GM18499 (cell line): Measurements from ENCODE around the gene BASP1.
"Not testable (repeated sequence)": the region's sequence is repeated elsewhere in the genome, so short reads cannot be mapped to it uniquely, and the experiment has no call there.

ENCODE experiments used
- ATAC-seq: cut with Tn5 transposase; IDR thresholded peaks from one replicate; pipeline ENCODE4 v1.9.1; 2021; ENCODE audit warnings: moderate number of reproducible peaks; ENCODE audit not compliant: insufficient read depth, unreplicated experiment

The BASP1 gene

DNA sequence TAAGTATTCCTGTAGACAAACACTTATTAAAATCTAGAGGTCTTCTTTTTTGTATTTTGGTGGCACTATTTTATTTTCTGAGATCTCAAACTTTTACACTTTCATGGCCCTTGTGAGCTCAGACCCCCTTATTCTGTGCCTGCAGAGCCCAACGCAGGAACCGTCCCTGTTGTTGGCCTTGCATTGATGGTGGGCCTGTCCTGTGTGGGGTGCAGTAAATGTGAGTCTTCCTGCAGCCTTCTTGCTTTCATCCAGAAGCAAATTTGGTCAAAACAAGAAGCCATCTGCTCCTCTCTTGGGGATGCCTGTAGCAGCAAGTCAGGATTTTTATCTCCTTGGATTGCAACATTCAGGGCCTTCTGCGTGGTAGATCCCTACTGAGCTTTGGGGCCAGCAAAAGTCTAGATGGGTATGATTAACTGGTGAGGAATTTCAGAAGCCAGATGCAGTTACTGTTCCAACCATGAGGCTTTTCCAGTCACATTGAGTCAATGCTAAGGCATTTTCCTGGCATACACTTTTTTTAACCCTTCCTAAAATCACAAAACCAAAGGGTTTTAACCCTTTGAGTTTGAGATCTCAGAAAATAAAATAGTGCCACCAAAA, 31.7 kb downstream of the BASP1 start:
- ATAC-seq = no peak

DNA sequence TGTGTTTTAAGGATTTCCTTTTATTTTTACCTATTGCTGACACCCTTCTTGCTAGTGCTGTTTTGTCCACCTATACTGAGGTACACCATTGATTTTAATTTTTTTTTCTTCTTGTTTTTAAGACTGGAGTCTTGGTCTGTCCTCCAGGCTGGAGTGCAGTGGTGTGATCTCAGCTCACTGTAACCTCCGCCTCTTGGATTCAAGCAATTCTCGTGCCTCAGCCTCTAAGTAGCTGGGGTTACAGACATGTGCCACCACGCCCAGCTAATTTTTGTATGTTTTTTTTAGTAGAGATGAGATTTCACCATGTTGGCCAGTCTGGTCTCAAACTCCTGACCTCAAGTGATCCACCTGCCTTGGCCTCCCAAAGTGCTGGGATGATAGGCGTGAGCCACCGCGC, 32.4 kb downstream of the BASP1 start:
- ATAC-seq = not testable (repeated sequence)

DNA sequence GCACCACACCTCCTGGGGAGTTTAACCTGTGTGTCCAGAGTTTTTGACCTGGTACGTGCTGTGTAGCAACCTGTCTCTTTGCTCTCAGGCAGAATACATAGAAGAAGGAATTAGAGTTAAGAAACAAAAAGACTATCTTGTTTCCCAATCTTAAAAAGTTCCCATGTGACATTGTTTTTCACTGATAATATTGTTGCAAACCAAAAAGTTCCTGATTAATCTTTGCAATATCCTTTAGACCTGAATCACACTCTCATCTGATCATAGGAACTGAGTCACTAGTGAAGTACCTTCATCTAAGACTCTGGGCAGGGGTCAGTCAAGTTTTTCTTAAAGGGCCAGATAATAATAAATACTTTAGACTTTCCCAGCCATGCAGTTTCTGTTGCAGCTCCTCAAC, 35.1 kb downstream of the BASP1 start:
- ATAC-seq = no peak

GRCh38 chr5:17255471-17256021, 38.1 kb downstream of the BASP1 start:
- peak; percentile 43 for ATAC-seq

GRCh38 chr5:17256171-17256570, 38.7 kb downstream of the BASP1 start:
- no peak for ATAC-seq

DNA sequence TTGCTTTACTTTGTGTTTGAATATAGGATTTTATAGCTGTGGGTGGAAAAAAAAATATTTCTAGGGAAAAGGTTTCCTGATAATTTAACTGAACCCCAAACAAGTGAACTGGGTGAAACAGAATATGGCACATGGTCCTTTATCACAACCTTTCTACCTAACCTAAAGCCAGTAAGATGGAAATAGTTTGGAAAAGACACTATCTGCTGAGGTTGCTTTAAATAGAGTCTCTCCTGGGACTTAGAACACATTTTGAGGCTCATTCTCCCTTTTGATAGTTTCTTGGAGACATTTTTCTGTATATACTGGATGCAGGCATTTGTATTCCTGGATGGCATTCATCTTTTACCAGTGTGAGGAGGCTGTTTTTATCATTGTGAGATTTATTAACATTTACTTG, 39.4 kb downstream of the BASP1 start:
- no peak for ATAC-seq

DNA sequence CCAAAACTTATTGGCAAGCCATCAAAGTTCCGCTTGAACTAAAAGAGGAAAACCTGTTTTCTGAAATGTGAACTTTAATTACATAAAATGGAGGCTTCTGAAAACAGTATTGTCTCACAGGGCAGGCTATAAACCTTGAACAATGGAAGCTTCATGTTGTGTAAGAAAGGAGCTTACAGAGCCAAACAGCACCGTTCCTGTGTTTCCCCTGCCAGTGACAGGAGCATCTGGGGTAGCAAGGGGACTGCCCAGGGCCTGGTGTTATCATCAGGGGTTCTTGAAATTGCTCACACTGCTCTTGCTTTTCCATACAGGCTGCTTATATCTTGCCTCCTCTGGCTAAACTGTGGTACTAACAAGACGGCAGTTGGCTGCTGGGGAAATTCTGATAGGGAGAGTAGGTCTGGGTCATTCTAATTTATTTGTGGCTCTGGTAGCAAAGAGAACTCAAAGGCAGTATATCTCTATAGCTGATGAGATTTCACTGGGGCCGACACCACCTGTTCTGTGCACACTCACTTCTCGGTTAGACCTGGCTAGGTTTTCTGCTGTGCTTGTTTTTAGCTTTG, 40.4 kb downstream of the BASP1 start:
- ATAC-seq = peak; percentile 61

- ATAC-seq = no peak
Measured at GRCh38 chr5:17258431-17258830, 41.0 kb downstream of the BASP1 start.

DNA sequence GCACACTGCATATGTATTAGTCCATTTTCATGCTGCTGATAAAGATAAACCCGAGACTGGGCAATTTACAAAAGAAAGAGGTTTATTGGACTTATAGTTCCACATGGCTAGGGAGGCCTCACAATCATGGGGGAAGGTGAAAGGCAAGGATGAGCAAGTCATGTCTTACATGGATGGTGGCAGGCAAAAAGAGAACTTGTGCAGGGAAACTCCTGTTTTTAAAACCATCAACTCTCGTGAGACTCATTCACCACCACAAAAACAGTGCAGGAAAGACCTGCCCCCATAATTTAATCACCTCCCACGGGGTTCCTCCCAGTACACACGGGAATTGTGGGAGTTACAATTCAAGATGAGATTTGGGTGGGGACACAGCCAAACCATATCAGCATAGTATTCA, 41.6 kb downstream of the BASP1 start:
- ATAC-seq = not testable (repeated sequence)

DNA sequence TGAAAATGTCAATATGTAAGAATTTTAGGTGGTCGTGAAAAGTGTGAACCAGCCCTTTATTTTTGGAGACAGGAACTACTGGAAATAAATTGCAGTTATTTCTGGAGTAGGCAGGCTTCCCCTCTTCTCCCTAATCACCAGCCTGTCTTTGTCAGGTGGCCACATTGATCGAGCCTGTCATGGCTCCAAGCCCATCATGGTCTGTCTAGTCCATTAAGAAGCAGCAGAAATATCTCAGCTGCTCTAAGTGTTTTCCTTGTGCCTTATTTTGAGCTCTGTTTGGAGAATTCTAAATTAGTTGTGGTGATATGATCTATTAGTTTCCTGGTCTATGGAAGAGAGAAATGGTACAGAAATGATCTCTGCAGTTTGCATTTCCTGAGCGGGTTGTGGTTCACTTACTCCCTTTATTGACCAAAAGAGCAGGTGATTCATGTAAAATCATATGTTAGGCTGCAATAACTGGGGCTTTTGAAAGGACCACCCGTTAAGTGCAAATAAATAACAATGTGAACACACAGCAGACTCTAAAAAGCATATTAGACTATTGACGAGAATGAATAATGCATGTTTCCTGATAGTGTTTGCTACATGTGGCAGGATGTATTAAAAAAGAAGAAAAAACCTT, 42.3 kb downstream of the BASP1 start:
- no peak for ATAC-seq

- ATAC-seq = no peak
Measured at GRCh38 chr5:17260549-17260948, 43.1 kb downstream of the BASP1 start.

DNA sequence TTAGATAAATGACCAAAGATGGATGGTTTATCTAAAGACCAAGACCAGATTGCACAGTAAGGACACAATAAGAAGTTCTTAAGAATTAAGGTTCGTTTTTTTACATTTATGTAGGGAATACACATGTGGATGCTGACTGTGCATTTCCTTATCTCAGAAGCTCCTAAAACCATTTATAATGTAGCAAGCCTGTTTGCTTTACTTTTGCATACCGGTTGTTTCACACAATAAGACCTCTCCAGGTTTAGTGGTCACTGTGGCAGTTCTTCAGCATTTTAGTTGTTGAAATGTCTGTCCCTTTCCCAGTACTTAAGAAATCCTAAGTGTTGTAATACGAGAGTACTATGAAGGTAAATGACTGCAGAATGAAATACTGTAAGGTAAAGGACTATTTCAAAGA, 43.6 kb downstream of the BASP1 start:
- ATAC-seq = no peak

DNA sequence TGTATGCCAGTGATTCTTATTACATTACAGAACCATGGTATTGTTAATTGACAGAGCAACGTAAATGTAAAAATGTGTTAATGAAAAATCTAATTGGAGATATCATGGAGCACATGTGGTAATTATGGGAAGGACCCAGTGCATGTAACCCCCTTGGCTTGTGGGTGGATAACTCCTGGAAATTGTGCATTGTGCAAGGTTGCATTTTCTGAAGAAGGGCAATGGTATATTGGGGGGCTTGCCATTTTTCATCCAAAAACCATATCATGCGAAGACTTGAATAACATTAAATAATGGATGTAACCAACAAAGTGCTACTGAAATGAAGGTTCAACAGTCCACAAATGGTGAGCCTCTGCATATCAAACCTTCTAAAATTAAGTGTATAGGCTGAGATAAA, 47.6 kb downstream of the BASP1 start:
- no peak for ATAC-seq

- ATAC-seq = peak; percentile 76
Measured at GRCh38 chr5:17267106-17267505, 49.7 kb downstream of the BASP1 start.

DNA sequence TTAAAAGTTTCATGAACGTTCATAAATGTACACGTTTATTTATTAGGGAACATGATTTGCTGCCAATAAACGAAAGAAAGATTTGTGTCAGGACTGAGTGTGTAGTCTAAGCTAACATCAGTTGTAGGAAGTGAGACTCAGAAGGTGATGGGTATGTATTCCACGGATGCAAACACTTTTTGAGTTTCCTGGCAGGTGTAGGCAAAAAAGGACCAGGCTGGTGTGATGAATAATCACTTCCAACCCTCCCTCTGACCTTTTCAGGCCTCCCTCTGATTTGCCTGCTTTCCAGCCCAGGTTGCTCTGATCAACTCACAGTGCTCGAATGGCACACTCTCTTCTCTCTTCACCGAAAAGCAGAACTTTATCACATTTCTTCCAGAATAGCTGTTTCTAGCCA, 51.8 kb downstream of the BASP1 start:
- peak; percentile 38 for ATAC-seq

DNA sequence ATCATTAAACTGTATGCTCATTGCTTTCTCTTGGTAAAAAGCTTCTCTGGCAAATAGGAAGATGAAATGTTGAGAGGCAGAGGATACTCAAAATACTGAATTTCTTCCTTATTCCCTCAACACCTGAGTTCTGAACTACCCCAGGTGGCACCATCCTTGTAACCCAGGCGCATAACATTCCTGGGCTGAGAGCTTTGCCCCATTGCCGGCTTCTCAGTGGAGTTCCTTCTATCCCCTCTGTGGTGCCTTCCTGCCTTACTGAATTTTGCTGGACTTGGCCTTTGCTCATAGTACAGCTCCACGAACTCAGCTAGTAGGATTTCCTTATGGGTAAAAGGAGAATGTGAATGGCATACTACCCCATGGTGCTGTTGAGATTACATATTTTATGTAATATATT, 54.7 kb downstream of the BASP1 start:
- ATAC-seq = no peak

DNA sequence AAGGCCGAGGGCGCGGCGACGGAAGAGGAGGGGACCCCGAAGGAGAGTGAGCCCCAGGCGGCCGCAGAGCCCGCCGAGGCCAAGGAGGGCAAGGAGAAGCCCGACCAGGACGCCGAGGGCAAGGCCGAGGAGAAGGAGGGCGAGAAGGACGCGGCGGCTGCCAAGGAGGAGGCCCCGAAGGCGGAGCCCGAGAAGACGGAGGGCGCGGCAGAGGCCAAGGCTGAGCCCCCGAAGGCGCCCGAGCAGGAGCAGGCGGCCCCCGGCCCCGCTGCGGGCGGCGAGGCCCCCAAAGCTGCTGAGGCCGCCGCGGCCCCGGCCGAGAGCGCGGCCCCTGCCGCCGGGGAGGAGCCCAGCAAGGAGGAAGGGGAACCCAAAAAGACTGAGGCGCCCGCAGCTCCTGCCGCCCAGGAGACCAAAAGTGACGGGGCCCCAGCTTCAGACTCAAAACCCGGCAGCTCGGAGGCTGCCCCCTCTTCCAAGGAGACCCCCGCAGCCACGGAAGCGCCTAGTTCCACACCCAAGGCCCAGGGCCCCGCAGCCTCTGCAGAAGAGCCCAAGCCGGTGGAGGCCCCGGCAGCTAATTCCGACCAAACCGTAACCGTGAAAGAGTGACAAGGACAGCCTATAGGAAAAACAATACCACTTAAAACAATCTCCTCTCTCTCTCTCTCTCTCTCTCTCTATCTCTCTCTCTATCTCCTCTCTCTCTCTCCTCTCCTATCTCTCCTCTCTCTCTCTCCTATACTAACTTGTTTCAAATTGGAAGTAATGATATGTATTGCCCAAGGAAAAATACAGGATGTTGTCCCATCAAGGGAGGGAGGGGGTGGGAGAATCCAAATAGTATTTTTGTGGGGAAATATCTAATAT, 58.1 kb downstream of the BASP1 start:
- no peak for ATAC-seq

DNA sequence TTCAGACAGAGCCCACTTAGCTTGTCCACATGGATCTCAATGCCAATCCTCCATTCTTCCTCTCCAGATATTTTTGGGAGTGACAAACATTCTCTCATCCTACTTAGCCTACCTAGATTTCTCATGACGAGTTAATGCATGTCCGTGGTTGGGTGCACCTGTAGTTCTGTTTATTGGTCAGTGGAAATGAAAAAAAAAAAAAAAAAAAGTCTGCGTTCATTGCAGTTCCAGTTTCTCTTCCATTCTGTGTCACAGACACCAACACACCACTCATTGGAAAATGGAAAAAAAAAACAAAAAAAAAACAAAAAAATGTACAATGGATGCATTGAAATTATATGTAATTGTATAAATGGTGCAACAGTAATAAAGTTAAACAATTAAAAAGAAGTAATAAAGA, 59.0 kb downstream of the BASP1 start:
- ATAC-seq = peak; percentile 62

- ATAC-seq = no peak
Measured at GRCh38 chr5:17277907-17278306, 60.5 kb downstream of the BASP1 start.

DNA sequence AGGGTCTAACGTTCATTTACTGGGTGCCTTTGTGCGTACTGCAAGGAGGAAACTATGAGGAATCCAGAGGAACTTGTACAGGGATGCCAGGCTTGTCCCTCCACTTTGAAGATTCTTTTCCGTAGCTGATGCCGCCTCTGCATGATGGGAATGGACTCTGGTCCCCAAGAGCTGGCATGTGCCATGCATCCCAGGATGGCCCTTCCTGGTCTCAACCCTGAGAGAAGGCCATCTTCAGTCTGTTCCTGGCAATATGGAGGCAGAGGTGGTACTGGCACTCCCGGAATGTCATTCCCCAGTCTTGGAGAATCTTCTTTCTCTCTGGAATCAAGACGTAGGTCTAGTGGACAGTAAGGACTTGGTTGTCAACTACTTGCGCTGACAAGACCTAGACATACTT, 61.5 kb downstream of the BASP1 start:
- no peak for ATAC-seq

- ATAC-seq = no peak
Measured at GRCh38 chr5:17279487-17279886, 62.1 kb downstream of the BASP1 start.
